Endothelial cell of umbilical vein (primary cell): ENCODE data around the gene MAPT. TPM values are rescaled to one million over a fixed set of nuclear protein-coding genes. Genes with fewer than 3 reads are reported as not detected.

Source experiments
- BruUV-seq: library from RNA; stranded (reverse); fragments of 400-500 nt; replicated peaks from 2 replicates; lab custom pipeline; 2021; lab: Mats Ljungman, UMichigan
- CTCF ChIA-PET: fragments of 300-600, 350-600 bp; sonication (Branson Sonifier 250); formaldehyde crosslinking; loops from one replicate; lab custom pipeline; 2021; ENCODE audit warnings: antibody characterized with exemption, inconsistent platforms; lab: Charles Lee
- POLR2A ChIA-PET: fragments of 300-600, 350-600 bp; sonication (Branson Sonifier 250); formaldehyde crosslinking; loops from one replicate; lab custom pipeline; 2021; ENCODE audit warnings: antibody characterized with exemption, inconsistent platforms; lab: Charles Lee
- DNase-seq: peaks from one replicate; pipeline ENCODE4 v3.0.0-alpha.2; 2011; ENCODE audit warnings: low read depth, low spot score
- FAIRE-seq: peaks from 2 replicates; lab custom pipeline; 2011; peaks lifted over from hg19 to GRCh38; lab: Jason Lieb, UNC
- H2AFZ ChIP-seq: 2 replicates; pipeline ENCODE4 v1.6.0; 2012; ENCODE audit warnings: low read depth, low read length, control low read depth, inconsistent platforms
- H3K27ac ChIP-seq: 2 replicates; pipeline ENCODE4 v1.5.1; 2011; ENCODE audit warnings: low read depth, mild to moderate bottlenecking, control low read depth, low read length, moderate library complexity; ENCODE audit not compliant: insufficient read depth
- H3K27me3 ChIP-seq, 2 experiments: 2 replicates each; pipeline versions ENCODE4 v1.6.0 to v1.6.1; 2011; ENCODE audit warnings: low read length in 2 of 2, mixed read lengths in 1 of 2; ENCODE audit not compliant: control insufficient read depth in 2 of 2, insufficient read depth in 2 of 2
- H3K36me3 ChIP-seq, 2 experiments: 2 replicates in 1 of 2; 3 replicates in 1 of 2; pipeline ENCODE4 v1.5.1; 2011; ENCODE audit warnings: low read length in 2 of 2, mild to moderate bottlenecking in 1 of 2, moderate library complexity in 1 of 2; ENCODE audit not compliant: control insufficient read depth in 2 of 2, insufficient read depth in 2 of 2; ENCODE audit errors: extremely low read depth in 1 of 2
- H3K4me1 ChIP-seq: 3 replicates; pipeline ENCODE4 v1.5.1; 2011; ENCODE audit warnings: mild to moderate bottlenecking, low read length; ENCODE audit not compliant: control insufficient read depth, insufficient read depth; ENCODE audit errors: extremely low read depth
- H3K4me2 ChIP-seq: 2 replicates; pipeline ENCODE4 v1.6.1; 2011; ENCODE audit warnings: low read length, control low read depth, mixed read lengths; ENCODE audit not compliant: insufficient read depth
- H3K4me3 ChIP-seq, 3 experiments: fragments of 200-600 bp in 1 of 3; sonication (generic), shearing (Covaris generic) in 1 of 3; replicated peaks in 1 of 3; 2 replicates each; pipeline ENCODE4 v1.5.1; 2011 to 2016; ENCODE audit warnings: control low read depth in 3 of 3, low read length in 3 of 3, mild to moderate bottlenecking in 2 of 3, inconsistent platforms in 1 of 3, low read depth in 1 of 3, moderate library complexity in 1 of 3; ENCODE audit not compliant: insufficient read depth in 1 of 3
- H3K79me2 ChIP-seq: 2 replicates; pipeline ENCODE4 v1.6.0; 2012; ENCODE audit warnings: low read length, inconsistent platforms; ENCODE audit not compliant: control insufficient read depth, insufficient read depth
- H3K9ac ChIP-seq: replicated peaks from 2 replicates; pipeline ENCODE3; 2011; ENCODE audit warnings: low read length, control low read depth; ENCODE audit not compliant: insufficient read depth; ENCODE audit errors: extremely low read depth
- H3K9me1 ChIP-seq: replicated peaks from 3 replicates; pipeline ENCODE4 v1.6.0; 2011; ENCODE audit warnings: mild to moderate bottlenecking, low read length; ENCODE audit not compliant: control insufficient read depth, insufficient read depth; ENCODE audit errors: extremely low read depth
- H3K9me3 ChIP-seq: replicated peaks from 2 replicates; pipeline ENCODE4 v1.5.1; 2012; ENCODE audit warnings: low read length, inconsistent platforms; ENCODE audit not compliant: control insufficient read depth, insufficient read depth
- H4K20me1 ChIP-seq: replicated peaks from 2 replicates; pipeline ENCODE3; 2011; ENCODE audit warnings: mild to moderate bottlenecking, low read length; ENCODE audit not compliant: control insufficient read depth, insufficient read depth; ENCODE audit errors: extremely low read depth
- CTCF ChIP-seq, 2 donors: IDR thresholded peaks; 1 replicate in 1 of 2; 2 replicates in 1 of 2; pipeline ENCODE4 v1.5.1; 2011; ENCODE audit warnings: low read length in 2 of 2, mild to moderate bottlenecking in 2 of 2, moderate library complexity in 2 of 2, control low read depth in 1 of 2, inconsistent platforms in 1 of 2, low read depth in 1 of 2; ENCODE audit not compliant: insufficient read depth in 1 of 2; ENCODE audit errors: extremely low read depth in 1 of 2
- EZH2 ChIP-seq: IDR thresholded peaks from 2 replicates; pipeline ENCODE4 v1.6.1; 2012; ENCODE audit warnings: borderline replicate concordance, low read depth, mild to moderate bottlenecking, moderate library complexity, low read length, inconsistent platforms; ENCODE audit not compliant: severe bottlenecking
- FOS ChIP-seq: IDR thresholded peaks from 2 replicates; pipeline ENCODE4 v1.6.1; 2011; ENCODE audit warnings: mild to moderate bottlenecking, low read length, moderate library complexity, borderline replicate concordance; ENCODE audit not compliant: insufficient read depth
- GATA2 ChIP-seq: IDR thresholded peaks from 2 replicates; pipeline ENCODE4 v1.7.0; 2011; ENCODE audit warnings: low read depth, mild to moderate bottlenecking, moderate library complexity, mixed read lengths, low read length; ENCODE audit not compliant: insufficient read length, insufficient read depth
- JUN ChIP-seq: IDR thresholded peaks from 2 replicates; pipeline ENCODE4 v1.6.1; 2011; ENCODE audit warnings: borderline replicate concordance, low read depth; ENCODE audit not compliant: insufficient read length, insufficient read depth
- MYC ChIP-seq: IDR thresholded peaks from one replicate; pipeline ENCODE4 v1.6.1; 2011; ENCODE audit warnings: mild to moderate bottlenecking, low read depth, low read length
- POLR2A ChIP-seq: IDR thresholded peaks from 2 replicates; pipeline ENCODE4 v1.6.1; 2012; ENCODE audit warnings: low read depth, mild to moderate bottlenecking, control low read depth, low read length
- POLR2AphosphoS5 ChIP-seq: IDR thresholded peaks from 2 replicates; pipeline ENCODE4 v1.6.1; 2012; ENCODE audit warnings: low read depth, mild to moderate bottlenecking, control low read depth, low read length, moderate library complexity; ENCODE audit not compliant: insufficient read depth
- dilution Hi-C: fragments of 300-500 bp; cut with MboI; formaldehyde crosslinking; loops from one replicate; pipeline ENCODE4 v1.15.0; 2019; ENCODE audit warnings: low sequenced_read_pairs; ENCODE audit not compliant: extremely low pct_ligation_motif_present
- intact Hi-C: fragments of 100-400 bp; cut with micrococcal nuclease; formaldehyde crosslinking; loops from one replicate; pipeline ENCODE4 v1.10.0; 2022
- polyA plus RNA-seq, 4 experiments: library from polyadenylated mRNA; depleted of rRNA in 3 of 4; stranded (reverse) in 3 of 4; unstranded in 1 of 4; fragments of >200 nt; gene quantifications; 2 replicates each; pipeline versions ENCODE4 v1.2.1 to v1.2.3, GENCODE V29; 2011 to 2012; ENCODE audit warnings: missing spikeins in 1 of 4
- total RNA-seq: library from RNA; stranded (reverse); gene quantifications from 2 replicates; pipeline ENCODE4 v1.2.3, GENCODE V29; 2021
- TF ChIP-seq, protein P1 (sequence below): IDR thresholded peaks from 2 replicates; pipeline ENCODE4 v1.6.1; 2011; ENCODE audit not compliant: insufficient read depth, insufficient read length

Gene MAPT
- total and polyA plus RNA-seq, 2 donors (not counting 3 experiments of a cell fraction or from before 2014, with no cell fraction given) = 0.04 to 0.51 TPM

GRCh38 chr17:45951403-45951802 is 57.0 kb downstream of the MAPT start:
- Histone ChIP-seq H3K27ac (no peak overlapping the region), H3K9ac (no peak overlapping the region), H3K4me1 (peaks cover 4% of the 10 kb centered on the region), H3K9me3 (no peaks in the 10 kb centered on the region), H3K79me2 (no peaks in the 10 kb centered on the region), H4K20me1 (no peaks in the 10 kb centered on the region), H3K9me1 (no peaks in the 10 kb centered on the region), H3K27me3 (peaks cover 14 to 17% of the 10 kb centered on the region in 2 experiments), H3K4me2 (no peak overlapping the region), H3K36me3 (no peaks in the 10 kb centered on the region), H2AFZ (no peak overlapping the region), H3K4me3 (no peak overlapping the region)
- dilution Hi-C loops (no loop called here), intact Hi-C loops (no loop called here)
- FAIRE-seq = no peak
- ChIA-PET CTCF (no interaction called here), POLR2A (no interaction called here)
- TF ChIP-seq FOS = no peak
- no peak for TF ChIP-seq POLR2A
- TF ChIP-seq JUN = no peak
- no peak for TF ChIP-seq POLR2AphosphoS5
- TF ChIP-seq GATA2 = no peak
- TF ChIP-seq, protein P1, sequence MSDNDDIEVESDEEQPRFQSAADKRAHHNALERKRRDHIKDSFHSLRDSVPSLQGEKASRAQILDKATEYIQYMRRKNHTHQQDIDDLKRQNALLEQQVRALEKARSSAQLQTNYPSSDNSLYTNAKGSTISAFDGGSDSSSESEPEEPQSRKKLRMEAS = no peak
- no peak for TF ChIP-seq CTCF (IDR thresholded peaks at IDR 0.05; ENCODE audit: extremely low read depth in 1 of 2, insufficient read depth in 1 of 2, low read depth in 1 of 2, low read length in 2 of 2)
- no peak for TF ChIP-seq EZH2
- no peak for TF ChIP-seq MYC
- DNase-seq = no peak
- no TSS peak for BruUV-seq
